Measurements from ENCODE around the gene IKZF2.

DNA sequence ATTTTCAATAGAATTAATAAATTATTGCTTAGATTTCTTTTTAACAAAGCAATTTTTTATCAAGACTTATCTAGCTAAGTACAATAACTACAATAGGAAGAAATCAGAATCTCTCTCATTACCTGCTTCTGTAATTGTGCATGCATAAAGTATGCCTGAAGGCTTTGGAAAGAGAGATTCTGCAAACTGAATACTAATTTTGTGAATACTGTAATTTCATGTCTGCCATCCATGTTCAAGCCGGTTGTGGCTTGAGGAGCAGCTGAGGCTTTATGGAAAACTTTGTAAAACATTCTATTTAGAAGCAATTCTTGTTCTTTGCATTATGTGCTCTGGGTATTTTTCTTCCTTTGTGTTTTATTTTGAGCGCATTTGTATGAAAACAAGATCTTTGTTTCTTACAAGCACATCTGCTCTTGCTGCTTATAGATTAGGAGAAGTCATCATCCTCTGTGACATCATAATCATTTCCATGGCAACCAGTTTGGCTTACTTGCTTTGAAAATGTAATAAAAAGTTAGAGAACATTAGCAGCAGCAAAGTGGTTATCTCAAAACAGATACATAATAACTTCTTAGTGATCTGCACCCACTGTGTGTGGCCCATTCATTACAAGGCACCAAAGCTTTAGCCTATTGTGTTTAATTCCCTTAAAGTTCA, 16.0 kb upstream of the IKZF2 start:
- no peak for TF ChIP-seq POLR2AphosphoS5 (IDR thresholded peaks at IDR 0.05; ENCODE audit: low read depth)
- TF ChIP-seq, protein P1, sequence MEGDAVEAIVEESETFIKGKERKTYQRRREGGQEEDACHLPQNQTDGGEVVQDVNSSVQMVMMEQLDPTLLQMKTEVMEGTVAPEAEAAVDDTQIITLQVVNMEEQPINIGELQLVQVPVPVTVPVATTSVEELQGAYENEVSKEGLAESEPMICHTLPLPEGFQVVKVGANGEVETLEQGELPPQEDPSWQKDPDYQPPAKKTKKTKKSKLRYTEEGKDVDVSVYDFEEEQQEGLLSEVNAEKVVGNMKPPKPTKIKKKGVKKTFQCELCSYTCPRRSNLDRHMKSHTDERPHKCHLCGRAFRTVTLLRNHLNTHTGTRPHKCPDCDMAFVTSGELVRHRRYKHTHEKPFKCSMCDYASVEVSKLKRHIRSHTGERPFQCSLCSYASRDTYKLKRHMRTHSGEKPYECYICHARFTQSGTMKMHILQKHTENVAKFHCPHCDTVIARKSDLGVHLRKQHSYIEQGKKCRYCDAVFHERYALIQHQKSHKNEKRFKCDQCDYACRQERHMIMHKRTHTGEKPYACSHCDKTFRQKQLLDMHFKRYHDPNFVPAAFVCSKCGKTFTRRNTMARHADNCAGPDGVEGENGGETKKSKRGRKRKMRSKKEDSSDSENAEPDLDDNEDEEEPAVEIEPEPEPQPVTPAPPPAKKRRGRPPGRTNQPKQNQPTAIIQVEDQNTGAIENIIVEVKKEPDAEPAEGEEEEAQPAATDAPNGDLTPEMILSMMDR (conservative IDR thresholded peaks at IDR 0.05; ENCODE audit: low read depth in 2 of 2) = no peak
- no peak for TF ChIP-seq REST (IDR thresholded peaks at IDR 0.05; ENCODE audit: unreplicated experiment)
- no peak for TF ChIP-seq EZH2 (IDR thresholded peaks at IDR 0.05; ENCODE audit: low read depth, unreplicated experiment)
- TF ChIP-seq CREB1 (CRISPR knock-in tag; IDR thresholded peaks at IDR 0.05; ENCODE audit: low read depth) = no peak
